HCT116 (cell line): Measurements from ENCODE around the gene SRGAP1. TPM values are rescaled to one million over a fixed set of nuclear protein-coding genes. Genes with fewer than 3 reads are reported as not detected.

Experiments used
- ATAC-seq: fragments of 200-7000 bp; cut with Tn5 transposase; 2 replicates; pipeline ENCODE4 v1.9.1; 2020; ENCODE audit warnings: mild to moderate bottlenecking, moderate library complexity
- BruUV-seq: library from RNA; stranded (reverse); fragments of 400-500 nt; replicated peaks from 2 replicates; lab custom pipeline; 2021; lab: Mats Ljungman, UMichigan
- CTCF ChIA-PET: fragments of 300-600 bp; sonication (Branson Sonifier 250); formaldehyde crosslinking; loops from one replicate; lab custom pipeline; 2021; ENCODE audit warnings: antibody characterized with exemption; lab: Charles Lee
- POLR2A ChIA-PET: fragments of 300-600, 350-600 bp; sonication (Branson Sonifier 250); formaldehyde crosslinking; loops from one replicate; lab custom pipeline; 2021; ENCODE audit warnings: antibody characterized with exemption; lab: Charles Lee
- RAD21 ChIA-PET, 2 experiments: fragments of 300-600 bp; sonication (Branson Sonifier 250); formaldehyde crosslinking; loops; one replicate each; lab custom pipeline; 2023; ENCODE audit warnings: low total read pairs in 2 of 2; ENCODE audit not compliant: uncharacterized antibody in 2 of 2, unreplicated experiment in 2 of 2, low non-redundant PET in 1 of 2; lab: Charles Lee
- DNase-seq: peaks from one replicate; pipeline ENCODE4 v3.0.0-alpha.2; 2010; ENCODE audit warnings: low read depth, low spot score
- H2AFZ ChIP-seq: fragments of 200-600 bp; shearing (Covaris generic), sonication (generic); 2 replicates; pipeline ENCODE4 v1.6.1; 2017; ENCODE audit warnings: low read depth, mixed run types, mixed read lengths, antibody characterized with exemption, low read length; ENCODE audit not compliant: poor library complexity, severe bottlenecking
- H3K27ac ChIP-seq: 2 replicates; pipeline ENCODE4 v1.5.1; 2012; ENCODE audit warnings: low read depth, low read length
- H3K27me3 ChIP-seq: fragments of 200-600 bp; sonication (generic); 2 replicates; pipeline ENCODE4 v1.6.1; 2016; ENCODE audit warnings: mixed run types, low read length, mixed read lengths; ENCODE audit not compliant: insufficient read depth
- H3K36me3 ChIP-seq, 2 experiments: fragments of 200-500 bp in 1 of 2; fragments of 200-600 bp in 1 of 2; sonication (Bioruptor generic) in 1 of 2; sonication (generic) in 1 of 2; 2 replicates each; pipeline versions ENCODE4 v1.5.1 to v1.6.1; 2014 to 2016; ENCODE audit warnings: low read length in 2 of 2, inconsistent platforms in 1 of 2, mixed read lengths in 1 of 2, mixed run types in 1 of 2; ENCODE audit not compliant: insufficient read depth in 2 of 2, control insufficient read depth in 1 of 2
- H3K4me1 ChIP-seq, 2 experiments: fragments of 200-600 bp in 1 of 2; sonication (generic) in 1 of 2; 2 replicates each; pipeline versions ENCODE4 v1.5.1 to v1.6.1; 2012 to 2017; ENCODE audit warnings: low read length in 2 of 2, inconsistent platforms in 1 of 2, mild to moderate bottlenecking in 1 of 2, mixed read lengths in 1 of 2, mixed run types in 1 of 2, moderate library complexity in 1 of 2; ENCODE audit not compliant: insufficient read depth in 2 of 2, control insufficient read depth in 1 of 2
- H3K4me2 ChIP-seq: fragments of 200-600 bp; sonication (generic); 2 replicates; pipeline ENCODE4 v1.6.1; 2017; ENCODE audit warnings: mixed run types, low read length, mixed read lengths
- H3K4me3 ChIP-seq, 2 experiments: fragments of 200-600 bp in 1 of 2; sonication (generic) in 1 of 2; replicated peaks in 1 of 2; 2 replicates each; pipeline ENCODE4 v1.5.1; 2011 to 2016; ENCODE audit warnings: low read length in 2 of 2, control low read depth in 1 of 2, low read depth in 1 of 2, mild to moderate bottlenecking in 1 of 2, mixed read lengths in 1 of 2, mixed run types in 1 of 2
- H3K79me2 ChIP-seq: fragments of 200-600 bp; sonication (generic); 2 replicates; pipeline ENCODE4 v1.6.1; 2017; ENCODE audit warnings: mild to moderate bottlenecking, mixed run types, low read length, moderate library complexity, mixed read lengths; ENCODE audit not compliant: insufficient read depth
- H3K9ac ChIP-seq: fragments of 200-600 bp; sonication (generic); 2 replicates; pipeline ENCODE4 v1.6.1; 2016; ENCODE audit warnings: low read length, mixed read lengths
- H3K9me2 ChIP-seq: fragments of 200-600 bp; sonication (generic), shearing (Covaris generic); 2 replicates; pipeline ENCODE4 v1.6.1; 2017; ENCODE audit warnings: mixed run types, mild to moderate bottlenecking, moderate library complexity; ENCODE audit not compliant: insufficient read depth
- H3K9me3 ChIP-seq, 2 experiments: fragments of 200-500 bp in 1 of 2; fragments of 200-600 bp in 1 of 2; sonication (Bioruptor generic) in 1 of 2; sonication (generic) in 1 of 2; 2 replicates each; pipeline ENCODE4 v1.6.1; 2014 to 2017; ENCODE audit warnings: low read length in 2 of 2, mixed read lengths in 2 of 2, inconsistent platforms in 1 of 2, low read depth in 1 of 2, mild to moderate bottlenecking in 1 of 2, mixed run types in 1 of 2, moderate library complexity in 1 of 2; ENCODE audit not compliant: control insufficient read depth in 1 of 2, insufficient read depth in 1 of 2
- H4K20me1 ChIP-seq: fragments of 200-600 bp; sonication (generic), shearing (Covaris generic); 2 replicates; pipeline ENCODE4 v1.6.1; 2017; ENCODE audit warnings: mixed run types, mild to moderate bottlenecking, moderate library complexity; ENCODE audit not compliant: insufficient read depth
- CBX3 ChIP-seq: IDR thresholded peaks from 2 replicates; pipeline ENCODE4 v1.6.1; 2012; ENCODE audit warnings: low read depth
- CEBPB ChIP-seq: IDR thresholded peaks from 2 replicates; pipeline ENCODE4 v1.6.1; 2012; ENCODE audit warnings: low read depth
- EGR1 ChIP-seq: IDR thresholded peaks from 2 replicates; pipeline ENCODE4 v1.6.1; 2012; ENCODE audit warnings: low read depth
- EZH2phosphoT487 ChIP-seq: fragments of 200-600 bp; IDR thresholded peaks from 2 replicates; pipeline ENCODE4 v1.6.1; 2018; ENCODE audit warnings: antibody characterized with exemption, borderline replicate concordance
- JUND ChIP-seq: IDR thresholded peaks from 2 replicates; pipeline ENCODE4 v1.6.1; 2012
- MAX ChIP-seq: IDR thresholded peaks from 2 replicates; pipeline ENCODE4 v1.6.1; 2012
- POLR2A ChIP-seq: IDR thresholded peaks from 2 replicates; pipeline ENCODE4 v1.7.0; 2011; ENCODE audit warnings: borderline replicate concordance; ENCODE audit not compliant: insufficient read depth, insufficient read length; ENCODE audit errors: extremely low read depth
- RAD21 ChIP-seq: IDR thresholded peaks from 2 replicates; pipeline ENCODE4 v1.6.1; 2012; ENCODE audit warnings: low read depth, mild to moderate bottlenecking
- SIN3A ChIP-seq: IDR thresholded peaks from 2 replicates; pipeline ENCODE4 v1.6.1; 2012; ENCODE audit warnings: low read depth
- YY1 ChIP-seq: IDR thresholded peaks from 2 replicates; pipeline ENCODE4 v1.6.1; 2011; ENCODE audit warnings: low read length, low read depth, moderate library complexity, mild to moderate bottlenecking; ENCODE audit not compliant: insufficient replicate concordance; ENCODE audit errors: extremely low read depth
- ZBTB33 ChIP-seq: IDR thresholded peaks from 2 replicates; pipeline ENCODE4 v1.6.1; 2011; ENCODE audit warnings: mild to moderate bottlenecking, low read length, moderate library complexity; ENCODE audit not compliant: insufficient replicate concordance; ENCODE audit errors: extremely low read depth
- intact Hi-C: fragments of 100-400 bp; cut with micrococcal nuclease; formaldehyde crosslinking; loops from 2 replicates; pipeline ENCODE4 v1.10.0; 2022
- total RNA-seq: library from RNA; stranded (reverse); gene quantifications from one replicate; pipeline ENCODE4 v1.2.1, GENCODE V29; 2021; ENCODE audit not compliant: unreplicated experiment

Gene SRGAP1
- total RNA-seq, 1 experiment from 2014 or later = 16.6 TPM

GRCh38 chr12:64170024-64170423 is 325.5 kb downstream of the SRGAP1 start:
- Histone ChIP-seq H3K36me3 (no peaks in the 10 kb centered on the region), H3K4me3 (no peak overlapping the region), H4K20me1 (no peaks in the 10 kb centered on the region), H3K9ac (no peak overlapping the region), H3K79me2 (no peaks in the 10 kb centered on the region), H3K4me2 (no peak overlapping the region), H3K27ac (no peak overlapping the region), H2AFZ (no peak overlapping the region), H3K9me2 (no peaks in the 10 kb centered on the region), H3K9me3 (no peaks in the 10 kb centered on the region), H3K4me1 (peaks cover 4 to 37% of the 10 kb centered on the region in 2 experiments), H3K27me3 (no peaks in the 10 kb centered on the region)
- no TSS peak for BruUV-seq
- intact Hi-C loops = no loop called here
- ATAC-seq = no peak
- ChIA-PET POLR2A (no interaction called here), CTCF (interaction anchor here (1.9 kb wide), 1 partner anchor 12 kb away, joined by 7 read pairs; no protein-coding TSS in a partner anchor), RAD21 (no interaction called here)
- no peak for DNase-seq
- no peak for TF ChIP-seq EZH2phosphoT487
- no peak for TF ChIP-seq SIN3A
- no peak for TF ChIP-seq EGR1
- TF ChIP-seq JUND = no peak
- TF ChIP-seq YY1 = no peak
- no peak for TF ChIP-seq CEBPB
- no peak for TF ChIP-seq ZBTB33
- no peak for TF ChIP-seq RAD21
- TF ChIP-seq POLR2A = no peak
- TF ChIP-seq MAX = no peak
- TF ChIP-seq CBX3 = no peak
